GM21717 (cell line): ENCODE results near the gene VSTM2L.
"Not testable (repeated sequence)": the region's sequence is repeated elsewhere in the genome, so short reads cannot be mapped to it uniquely, and the experiment has no call there.

Source experiments
- ATAC-seq: cut with Tn5 transposase; IDR thresholded peaks from one replicate; pipeline ENCODE4 v1.9.1; 2021; ENCODE audit warnings: mild to moderate bottlenecking, moderate library complexity; ENCODE audit not compliant: unreplicated experiment

Gene VSTM2L

GRCh38 chr20:37958856-37959520, 56.1 kb downstream of the VSTM2L start:
- ATAC-seq, result no peak

GRCh38 chr20:37961066-37961465, 58.1 kb downstream of the VSTM2L start:
- no peak for ATAC-seq

DNA sequence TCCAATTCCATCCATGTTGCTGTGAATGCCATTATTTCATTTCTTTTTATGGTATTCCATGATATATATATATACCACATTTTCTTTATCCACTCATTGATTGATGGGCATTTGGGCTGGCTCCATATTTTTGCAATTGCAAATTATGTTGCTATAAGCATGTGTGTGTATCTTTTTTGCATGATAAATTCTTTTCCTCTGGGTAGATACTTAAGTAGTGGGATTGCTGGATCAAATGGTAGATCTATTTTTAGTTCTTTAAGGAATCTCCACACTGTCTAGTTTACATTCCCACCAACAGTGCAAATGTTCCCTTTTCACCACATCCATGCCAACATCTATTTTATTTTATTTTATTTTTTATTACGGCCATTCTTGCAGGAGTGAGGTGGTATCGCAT, 60.6 kb downstream of the VSTM2L start:
- not testable (repeated sequence) for ATAC-seq

DNA sequence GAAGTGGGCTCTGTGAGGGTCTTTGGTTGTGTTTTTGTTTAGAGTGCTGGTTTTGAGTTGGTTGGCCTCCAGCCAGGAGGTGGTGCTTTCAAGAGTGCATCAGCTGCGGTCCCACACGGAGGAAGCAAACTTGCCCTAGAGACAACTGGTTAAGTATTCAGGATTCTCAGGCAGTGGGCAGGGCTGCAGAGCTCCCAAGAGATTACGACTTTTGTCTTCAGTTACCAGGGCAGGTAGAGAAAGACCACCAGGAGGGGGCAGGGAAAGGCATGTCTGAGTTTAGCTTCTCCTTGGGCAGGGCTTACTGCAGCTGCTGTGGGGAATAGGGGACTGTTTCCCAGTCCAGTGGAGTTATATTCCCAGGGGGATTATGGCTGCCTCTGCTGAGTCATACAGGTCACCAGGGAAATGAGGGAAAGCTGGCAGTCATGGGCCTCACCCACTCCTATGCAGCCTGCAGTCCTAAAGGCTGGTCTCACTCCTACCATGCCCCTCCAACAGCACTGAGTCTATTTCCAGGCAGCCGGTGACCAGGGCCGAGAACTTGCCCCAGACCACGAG, 66.0 kb downstream of the VSTM2L start:
- ATAC-seq, result no peak

- ATAC-seq, result no peak
These were observed 67.3 kb downstream of the VSTM2L start for GRCh38 chr20:37969949-37970855.

DNA sequence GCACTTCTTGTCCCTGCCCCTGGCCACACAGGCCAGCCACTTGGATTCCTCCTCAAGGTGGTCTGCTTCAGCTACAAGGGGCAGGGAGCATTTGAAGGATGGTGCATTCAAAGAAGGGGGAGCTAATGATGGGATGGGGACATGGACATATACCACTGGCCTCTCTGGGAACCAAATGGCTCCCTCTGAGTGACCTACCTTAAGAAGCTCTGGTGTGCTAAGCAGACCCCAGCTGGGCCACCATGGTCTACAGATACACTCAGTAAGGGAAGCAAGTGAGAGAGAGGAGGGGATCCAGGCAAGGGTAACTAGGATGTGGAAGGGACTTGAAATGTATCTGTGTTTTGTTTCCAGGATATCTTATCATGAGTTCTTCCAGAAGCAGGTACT, 67.9 kb downstream of the VSTM2L start:
- no peak for ATAC-seq

GRCh38 chr20:37971561-37972127, 68.7 kb downstream of the VSTM2L start:
- no peak for ATAC-seq

DNA sequence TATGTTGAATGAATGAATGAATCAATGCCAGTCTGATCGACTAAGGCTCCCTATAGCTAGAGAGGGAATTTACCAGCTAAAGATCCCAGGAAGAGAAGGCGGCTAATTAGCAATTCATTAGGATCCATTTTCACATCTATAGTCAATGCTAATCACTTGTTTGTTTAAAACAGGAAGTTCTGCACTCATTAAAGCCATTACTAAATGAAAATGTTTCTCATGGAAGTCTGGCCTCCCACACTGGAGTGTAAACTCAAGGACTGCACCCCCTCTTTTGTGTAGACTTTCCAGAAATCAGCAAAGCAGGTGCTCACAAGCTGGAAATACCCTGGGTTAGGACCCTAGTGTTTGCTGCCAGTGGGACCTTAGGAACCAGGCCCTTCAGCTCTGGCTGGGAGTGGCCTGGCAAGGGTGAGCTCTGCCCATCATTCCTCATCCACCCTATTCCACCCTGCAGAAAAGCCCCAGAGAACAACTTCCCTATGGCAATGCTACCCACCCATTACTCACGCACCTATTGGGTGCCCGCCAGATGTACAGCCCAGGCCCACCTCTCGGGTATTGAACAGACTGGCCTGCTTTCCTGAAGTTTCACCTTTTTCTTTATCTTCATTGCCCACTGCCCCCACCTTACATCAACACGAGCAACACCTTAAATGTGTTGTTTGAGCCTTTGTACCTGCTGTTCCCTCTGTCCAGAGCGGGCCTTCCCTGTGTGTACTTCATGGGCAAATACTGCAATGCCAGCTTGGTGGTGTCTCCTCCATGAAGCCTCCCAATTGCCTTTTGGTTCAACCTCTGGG, 69.5 kb downstream of the VSTM2L start:
- no peak for ATAC-seq

DNA sequence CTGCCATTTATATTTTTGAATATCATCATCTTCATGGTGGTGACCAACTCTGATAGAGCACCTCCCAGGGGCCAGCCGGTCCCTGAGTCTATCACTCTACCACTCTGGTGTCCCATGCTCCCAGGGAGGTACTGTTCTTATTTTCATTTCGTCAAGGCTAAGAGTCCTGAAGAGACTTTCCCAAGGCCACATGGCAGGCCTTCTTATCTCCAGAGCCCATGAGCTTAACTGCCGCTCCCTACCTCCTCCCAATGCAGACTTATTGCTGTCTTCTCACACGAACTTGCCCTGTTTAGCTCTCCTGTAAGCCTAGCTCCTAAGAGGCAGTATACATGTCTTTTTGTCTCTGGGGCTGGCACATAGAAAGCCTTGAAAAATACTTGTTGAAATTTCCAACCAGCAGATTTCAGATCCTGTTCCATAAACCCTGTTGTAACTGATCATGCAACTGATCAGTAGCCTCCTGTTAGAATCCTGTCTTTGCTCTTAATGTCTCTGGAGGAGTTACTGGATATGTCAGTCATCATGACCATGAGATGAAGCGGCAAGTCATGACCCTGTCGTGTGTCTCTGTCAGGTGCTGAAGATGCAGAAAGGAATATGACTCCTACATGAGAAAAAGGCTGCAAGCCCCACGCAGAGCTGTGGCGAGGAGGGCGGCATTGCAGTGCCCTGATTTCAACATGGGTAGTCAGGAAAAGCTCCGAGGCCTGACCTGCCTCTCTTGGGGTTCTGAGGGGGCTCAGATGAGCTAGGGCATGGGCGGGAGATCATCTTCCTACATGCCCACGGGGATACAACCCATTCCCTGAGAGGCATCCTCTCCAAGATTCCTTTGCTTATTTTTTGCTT, 70.4 kb downstream of the VSTM2L start:
- no peak for ATAC-seq

DNA sequence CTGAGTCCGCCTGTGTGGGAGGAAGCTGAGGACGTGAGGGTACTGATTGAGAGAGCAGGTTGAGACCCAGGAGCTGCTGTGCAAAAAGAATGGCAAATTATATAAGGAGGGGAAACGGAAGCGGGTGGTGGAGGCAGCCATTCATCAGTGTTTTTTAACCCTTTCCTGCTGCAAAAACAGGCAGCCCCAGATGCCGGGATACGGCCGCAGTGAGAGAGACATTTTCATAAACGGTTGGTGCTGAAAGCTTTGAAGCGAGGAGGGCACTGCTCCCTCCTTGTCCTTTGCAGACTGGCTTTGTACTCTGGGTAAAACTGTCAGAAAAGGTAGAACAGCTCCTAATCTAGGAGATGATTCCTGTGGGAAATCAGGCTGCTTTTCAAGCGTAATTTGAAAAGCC, 74.0 kb downstream of the VSTM2L start:
- ATAC-seq, result no peak

GRCh38 chr20:37977338-37977737, 74.4 kb downstream of the VSTM2L start:
- ATAC-seq, result no peak

GRCh38 chr20:37977786-37978185, 74.9 kb downstream of the VSTM2L start:
- no peak for ATAC-seq

- no peak for ATAC-seq
These were observed 76.4 kb downstream of the VSTM2L start for GRCh38 chr20:37979021-37979985.

DNA sequence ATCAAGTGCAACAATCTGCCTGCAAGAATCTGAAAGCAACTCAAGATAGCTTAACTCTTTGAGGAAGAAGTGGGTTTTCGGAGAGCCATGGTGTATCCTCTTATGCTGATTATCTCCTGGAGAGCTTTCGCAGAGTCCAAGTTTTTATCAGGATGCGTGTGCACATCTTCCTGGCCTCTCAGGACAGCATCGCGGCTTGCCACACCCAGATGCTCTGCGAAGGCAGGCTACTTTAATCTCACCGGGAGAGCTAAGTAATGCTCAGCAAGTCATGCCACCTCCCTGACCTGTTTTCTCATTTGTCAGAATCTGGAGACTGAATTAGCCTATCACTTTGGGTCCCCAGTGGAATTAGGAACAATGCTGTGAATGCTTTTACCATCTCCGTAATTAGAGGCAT, 77.5 kb downstream of the VSTM2L start:
- ATAC-seq, result no peak

DNA sequence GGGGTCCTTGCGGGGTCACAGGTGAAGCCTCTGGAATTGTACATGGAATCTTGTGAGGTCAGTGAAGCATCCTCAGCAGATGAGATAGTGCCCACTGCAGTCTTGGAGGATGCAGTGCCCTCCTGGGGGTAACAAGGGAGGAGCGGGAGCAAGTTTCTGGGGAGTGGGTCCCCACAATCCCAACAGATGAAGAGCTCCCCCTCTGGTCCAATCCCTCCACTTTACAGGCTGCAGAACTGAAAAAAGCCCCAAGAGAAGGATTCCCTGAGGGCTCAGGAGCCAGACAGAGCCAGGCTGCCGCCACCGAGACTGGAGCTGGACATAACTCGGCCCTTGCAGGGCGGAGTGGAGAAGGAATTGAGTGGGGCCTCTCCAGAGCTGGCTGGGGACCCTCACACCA, 77.9 kb downstream of the VSTM2L start:
- no peak for ATAC-seq

GRCh38 chr20:37981568-37981967, 78.6 kb downstream of the VSTM2L start:
- ATAC-seq, result no peak

- no peak for ATAC-seq
These were observed 80.4 kb downstream of the VSTM2L start for GRCh38 chr20:37983286-37983685.

- ATAC-seq, result no peak
These were observed 81.3 kb downstream of the VSTM2L start for GRCh38 chr20:37984018-37984785.
